ENCODE results near the gene ITFG1.
"Not testable (repeated sequence)": the region's sequence is repeated elsewhere in the genome, so short reads cannot be mapped to it uniquely, and the experiment has no call there.

- not testable (repeated sequence) for TF ChIP-seq CTCF, POLR2A (IDR thresholded peaks at IDR 0.05)
Measured at GRCh38 chr16:47181066-47181465, 279.8 kb downstream of the ITFG1 start.

Measured in right lobe of liver (tissue), 4 donors.